Measurements from ENCODE around the gene C19orf47.

- TF ChIP-seq CTCF (IDR thresholded peaks at IDR 0.05) (no peak), POLR2A (IDR thresholded peaks at IDR 0.05) (no peak)
Observed at GRCh38 chr19:40357640-40358039, 9.4 kb upstream of the C19orf47 start.
